Measurements from ENCODE around the gene NPIPA1. TPM values are rescaled to one million over a fixed set of nuclear protein-coding genes. Genes with fewer than 3 reads are reported as not detected.
"Not testable (repeated sequence)": the region's sequence is repeated elsewhere in the genome, so short reads cannot be mapped to it uniquely, and the experiment has no call there.

Gene NPIPA1
- total RNA-seq, 1 donor from 2014 or later, result 113 TPM

- DNase-seq (ENCODE audit: low spot score), result peak; percentile 18
Observed at GRCh38 chr16:14930246-14930645, 7.0 kb upstream of the NPIPA1 start.

GRCh38 chr16:14930971-14931370, 6.3 kb upstream of the NPIPA1 start:
- DNase-seq (ENCODE audit: low spot score), result peak; percentile 33

- peak; percentile 68 for DNase-seq (ENCODE audit: low spot score)
Observed at GRCh38 chr16:14932581-14933375, 4.5 kb upstream of the NPIPA1 start.

GRCh38 chr16:14937994-14938393, 751 bp downstream of the NPIPA1 start:
- DNase-seq (ENCODE audit: low spot score), result peak; percentile 53

- not testable (repeated sequence) for DNase-seq (ENCODE audit: low spot score)
Observed at GRCh38 chr16:14942686-14943085, 5.4 kb downstream of the NPIPA1 start.

GRCh38 chr16:14955546-14956231, 18.4 kb downstream of the NPIPA1 start:
- DNase-seq (ENCODE audit: low spot score), result no peak

- DNase-seq (ENCODE audit: low spot score), result no peak
Observed at GRCh38 chr16:14957576-14958322, 20.5 kb downstream of the NPIPA1 start.

GRCh38 chr16:14958323-14958600, 21.0 kb downstream of the NPIPA1 start:
- no peak for DNase-seq (ENCODE audit: low spot score)

- no peak for DNase-seq (ENCODE audit: low spot score)
Observed at GRCh38 chr16:14958970-14959369, 21.7 kb downstream of the NPIPA1 start.

GRCh38 chr16:14961405-14962186, 24.4 kb downstream of the NPIPA1 start:
- DNase-seq (ENCODE audit: low spot score), result no peak

- no peak for DNase-seq (ENCODE audit: low spot score)
Observed at GRCh38 chr16:14963281-14964173, 26.3 kb downstream of the NPIPA1 start.

- DNase-seq (ENCODE audit: low spot score), result no peak
Observed at GRCh38 chr16:14965328-14965727, 28.1 kb downstream of the NPIPA1 start.

- DNase-seq (ENCODE audit: low spot score), result not testable (repeated sequence)
Observed at GRCh38 chr16:14969795-14970194, 32.6 kb downstream of the NPIPA1 start.

- DNase-seq (ENCODE audit: low spot score), result not testable (repeated sequence)
Observed at GRCh38 chr16:14971621-14972228, 34.5 kb downstream of the NPIPA1 start.

GRCh38 chr16:14973785-14974322, 36.6 kb downstream of the NPIPA1 start:
- not testable (repeated sequence) for DNase-seq (ENCODE audit: low spot score)

GRCh38 chr16:14974331-14974655, 37.0 kb downstream of the NPIPA1 start:
- DNase-seq (ENCODE audit: low spot score), result not testable (repeated sequence)

GRCh38 chr16:14974656-14975417, 37.6 kb downstream of the NPIPA1 start, which contains the start of gene PDXDC1:
Gene PDXDC1, plus strand, starts transcription at chr16:14975026. Its CDS starts 174 bp downstream, at chr16:14975200.
- peak; percentile 99 for DNase-seq (ENCODE audit: low spot score)

- not testable (repeated sequence) for DNase-seq (ENCODE audit: low spot score)
Observed at GRCh38 chr16:14975418-14976194, 38.4 kb downstream of the NPIPA1 start.

Measured in mesenteric fat pad (tissue), 1 donor.